Activated T-cell treated with anti-CD3 and anti-CD28 coated beads, Interleukin-2, amount 50 U/mL, for 4 hours (primary cell): ENCODE data around the gene FYB2. TPM values are rescaled to one million over a fixed set of nuclear protein-coding genes. Genes with fewer than 3 reads are reported as not detected.

ENCODE experiments used
- ATAC-seq, 2 donors: fragments of 200-7000 bp; cut with Tn5 transposase; one replicate each; pipeline ENCODE4 v1.10.0; 2021
- DNase-seq: peaks from one replicate; pipeline ENCODE4 v3.0.0-alpha.2; 2020
- H3K27me3 Mint-ChIP-seq: one replicate; pipeline ENCODE4 v1.8.0; 2021; ENCODE audit warnings: low read depth, mixed read lengths
- H3K36me3 Mint-ChIP-seq: one replicate; pipeline ENCODE4 v1.8.0; 2022; ENCODE audit warnings: mixed read lengths; ENCODE audit not compliant: insufficient read depth
- H3K4me1 Mint-ChIP-seq: one replicate; pipeline ENCODE4 v1.8.0; 2021; ENCODE audit warnings: low read depth, mixed read lengths
- H3K4me3 Mint-ChIP-seq: one replicate; pipeline ENCODE4 v1.8.0; 2021; ENCODE audit warnings: mild to moderate bottlenecking, moderate library complexity, mixed read lengths
- H3K9me3 Mint-ChIP-seq: one replicate; pipeline ENCODE4 v1.8.0; 2021; ENCODE audit warnings: mixed read lengths
- total RNA-seq, 3 donors: library from RNA; stranded (reverse); gene quantifications; one replicate each; pipeline ENCODE4 v1.2.1, GENCODE V29; 2021

Gene FYB2
- total RNA-seq, 3 donors from 2014 or later = not detected

GRCh38 chr1:56688522-56689026 is 130.6 kb downstream of the FYB2 start:
- Mint-ChIP-seq H3K9me3 (no peaks in the 10 kb centered on the region), H3K27me3 (no peaks in the 10 kb centered on the region)

GRCh38 chr1:56686169-56686568 is 133.0 kb downstream of the FYB2 start:
- Mint-ChIP-seq H3K9me3 (no peaks in the 10 kb centered on the region), H3K4me1 (no peaks in the 10 kb centered on the region), H3K36me3 (no peaks in the 10 kb centered on the region), H3K4me3 (no peak overlapping the region), H3K27me3 (no peaks in the 10 kb centered on the region)
- ATAC-seq (no peak), DNase-seq (no peak)

More at GRCh38 chr1:56688522-56689026, 130.6 kb downstream of the FYB2 start:
- Mint-ChIP-seq H3K36me3 (no peaks in the 10 kb centered on the region), H3K4me1 (no peaks in the 10 kb centered on the region), H3K4me3 (no peak overlapping the region)
- ATAC-seq (peak; percentile 77 to 89), DNase-seq (no peak)

GRCh38 chr1:56683569-56683968 is 135.6 kb downstream of the FYB2 start:
- Mint-ChIP-seq H3K4me1 (no peaks in the 10 kb centered on the region), H3K27me3 (no peaks in the 10 kb centered on the region), H3K36me3 (no peaks in the 10 kb centered on the region), H3K4me3 (no peak overlapping the region), H3K9me3 (peaks cover 5% of the 10 kb centered on the region)
- ATAC-seq = no peak
- no peak for DNase-seq

- ATAC-seq (no peak), DNase-seq (no peak)
- H3K36me3 Mint-ChIP-seq = no peaks in the 10 kb centered on the region
- no peak overlapping the region for H3K4me3 Mint-ChIP-seq
- H3K27me3 Mint-ChIP-seq = peaks cover 3% of the 10 kb centered on the region
- H3K4me1 Mint-ChIP-seq = no peaks in the 10 kb centered on the region
- peaks cover 5% of the 10 kb centered on the region for H3K9me3 Mint-ChIP-seq
Observed at GRCh38 chr1:56676571-56677035, 142.6 kb downstream of the FYB2 start.

- Mint-ChIP-seq H3K9me3 (peaks cover 5% of the 10 kb centered on the region), H3K4me3 (no peak overlapping the region), H3K36me3 (no peaks in the 10 kb centered on the region), H3K4me1 (no peaks in the 10 kb centered on the region), H3K27me3 (peaks cover 3% of the 10 kb centered on the region)
- DNase-seq (no peak), ATAC-seq (no peak)
Observed at GRCh38 chr1:56675763-56676162, 143.4 kb downstream of the FYB2 start.

GRCh38 chr1:56672579-56672978 is 146.6 kb downstream of the FYB2 start:
- DNase-seq = no peak
- no peaks in the 10 kb centered on the region for H3K36me3 Mint-ChIP-seq
- no peaks in the 10 kb centered on the region for H3K4me1 Mint-ChIP-seq
- peaks cover 3% of the 10 kb centered on the region for H3K27me3 Mint-ChIP-seq
- no peak for ATAC-seq
- no peak overlapping the region for H3K4me3 Mint-ChIP-seq
- H3K9me3 Mint-ChIP-seq = no peaks in the 10 kb centered on the region

DNA sequence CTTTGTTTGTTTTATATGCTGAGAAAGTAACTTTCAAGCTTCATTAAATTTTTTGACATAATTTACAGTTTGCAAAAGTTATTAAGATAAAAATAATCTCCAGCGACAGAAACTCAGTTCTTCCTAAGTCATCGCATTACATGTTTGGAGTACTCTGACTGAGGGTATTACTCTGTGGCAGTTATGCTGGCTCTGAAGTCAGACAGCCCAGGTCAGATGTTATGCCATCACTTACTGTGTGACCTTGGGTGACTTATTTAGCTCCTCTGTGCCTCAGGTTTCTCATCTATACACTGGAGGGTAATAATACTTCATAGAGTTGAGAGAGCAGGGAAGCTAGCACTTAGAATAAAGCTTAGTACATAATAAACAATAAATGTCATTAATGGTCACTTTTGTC is 147.7 kb downstream of the FYB2 start:
- H3K4me3 Mint-ChIP-seq = no peak overlapping the region
- no peak for DNase-seq
- H3K36me3 Mint-ChIP-seq = no peaks in the 10 kb centered on the region
- peaks cover 3% of the 10 kb centered on the region for H3K27me3 Mint-ChIP-seq
- no peak for ATAC-seq
- no peaks in the 10 kb centered on the region for H3K4me1 Mint-ChIP-seq
- H3K9me3 Mint-ChIP-seq = no peaks in the 10 kb centered on the region

GRCh38 chr1:56671085-56671484 is 148.1 kb downstream of the FYB2 start:
- no peak for DNase-seq
- H3K4me1 Mint-ChIP-seq = no peaks in the 10 kb centered on the region
- no peak overlapping the region for H3K4me3 Mint-ChIP-seq
- peaks cover 3% of the 10 kb centered on the region for H3K27me3 Mint-ChIP-seq
- H3K36me3 Mint-ChIP-seq = no peaks in the 10 kb centered on the region
- no peaks in the 10 kb centered on the region for H3K9me3 Mint-ChIP-seq
- ATAC-seq = no peak

DNA sequence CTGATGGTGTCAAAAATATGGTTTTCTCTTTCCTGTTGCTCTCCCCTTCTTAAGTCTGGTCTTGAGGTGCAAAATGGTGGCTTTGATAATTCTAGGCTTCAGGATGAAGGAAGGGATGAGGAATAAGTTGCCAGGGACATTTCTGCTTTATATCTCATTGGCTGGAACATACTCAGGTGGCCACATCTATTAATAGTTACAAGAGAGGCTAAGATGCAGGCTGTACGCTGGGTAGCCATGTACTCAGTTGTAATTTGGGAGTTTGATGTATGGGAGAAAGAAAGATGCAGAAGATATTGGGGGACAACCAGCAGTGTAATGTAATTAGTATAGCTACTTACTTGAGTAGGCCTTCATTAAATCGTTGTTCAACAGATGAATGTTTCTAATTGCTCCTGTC is 148.9 kb downstream of the FYB2 start:
- Mint-ChIP-seq H3K4me1 (no peaks in the 10 kb centered on the region), H3K36me3 (no peaks in the 10 kb centered on the region), H3K27me3 (peaks cover 3% of the 10 kb centered on the region), H3K4me3 (no peak overlapping the region), H3K9me3 (no peaks in the 10 kb centered on the region)
- no peak for ATAC-seq
- no peak for DNase-seq

Other genes starting within 250 kb of the FYB2 start
- gene PLPP3, start 239.8 kb downstream of the FYB2 start, total RNA-seq = under 1 TPM; 0.20 to 0.49 (median 0.24) TPM
- not detected for gene PRKAA2, start 174.1 kb downstream of the FYB2 start, total RNA-seq
- gene C8A, start 35.4 kb upstream of the FYB2 start, total RNA-seq = not detected
- gene C8B, start 146.6 kb upstream of the FYB2 start, total RNA-seq = not detected